Measurements from ENCODE around the gene PHF21B.
A peak's percentile ranks its signal among the peaks of the same experiment; 100 is the strongest.
"Not testable (repeated sequence)": the region's sequence is repeated elsewhere in the genome, so short reads cannot be mapped to it uniquely, and the experiment has no call there.

PHF21B gene

GRCh38 chr22:44931077-44931540, 78.7 kb downstream of the PHF21B start:
- Mint-ChIP-seq H3K9me3 (no peaks in the 10 kb centered on the region), H3K27me3 (peaks cover 28% of the 10 kb centered on the region), H3K4me3 (no peak overlapping the region), H3K4me1 (no peaks in the 10 kb centered on the region), H3K27ac (no peak overlapping the region), H3K36me3 (no peaks in the 10 kb centered on the region)
- ATAC-seq = no peak

- ATAC-seq = no peak
- no peaks in the 10 kb centered on the region for H3K36me3 Mint-ChIP-seq
- H3K9me3 Mint-ChIP-seq = no peaks in the 10 kb centered on the region
- H3K27ac Mint-ChIP-seq = no peak overlapping the region
- no peaks in the 10 kb centered on the region for H3K4me1 Mint-ChIP-seq
- peaks cover 28% of the 10 kb centered on the region for H3K27me3 Mint-ChIP-seq
- no peak overlapping the region for H3K4me3 Mint-ChIP-seq
These were observed 79.1 kb downstream of the PHF21B start for GRCh38 chr22:44930711-44931035.

- no peak overlapping the region for H3K27ac Mint-ChIP-seq
- H3K4me1 Mint-ChIP-seq = no peaks in the 10 kb centered on the region
- no peaks in the 10 kb centered on the region for H3K9me3 Mint-ChIP-seq
- ATAC-seq = no peak
- H3K36me3 Mint-ChIP-seq = no peaks in the 10 kb centered on the region
- peaks cover 28% of the 10 kb centered on the region for H3K27me3 Mint-ChIP-seq
- H3K4me3 Mint-ChIP-seq = no peak overlapping the region
These were observed 79.6 kb downstream of the PHF21B start for GRCh38 chr22:44930016-44930710.

- Mint-ChIP-seq H3K4me1 (no peaks in the 10 kb centered on the region), H3K27me3 (peaks cover 28% of the 10 kb centered on the region), H3K4me3 (no peak overlapping the region), H3K9me3 (no peaks in the 10 kb centered on the region), H3K27ac (no peak overlapping the region), H3K36me3 (no peaks in the 10 kb centered on the region)
- no peak for ATAC-seq
These were observed 80.3 kb downstream of the PHF21B start for GRCh38 chr22:44929359-44930015.

- no peak for ATAC-seq
- Mint-ChIP-seq H3K36me3 (no peaks in the 10 kb centered on the region), H3K4me1 (no peaks in the 10 kb centered on the region), H3K27ac (no peak overlapping the region), H3K27me3 (peaks cover 21% of the 10 kb centered on the region), H3K4me3 (no peak overlapping the region), H3K9me3 (peaks cover 1% of the 10 kb centered on the region)
These were observed 81.0 kb downstream of the PHF21B start for GRCh38 chr22:44928711-44929358.

- Mint-ChIP-seq H3K27ac (no peak overlapping the region), H3K27me3 (peaks cover 14% of the 10 kb centered on the region), H3K4me3 (no peak overlapping the region), H3K4me1 (no peaks in the 10 kb centered on the region), H3K9me3 (peaks cover 3% of the 10 kb centered on the region), H3K36me3 (no peaks in the 10 kb centered on the region)
- ATAC-seq = no peak
These were observed 81.7 kb downstream of the PHF21B start for GRCh38 chr22:44928136-44928463.

- Mint-ChIP-seq H3K27ac (no peak overlapping the region), H3K36me3 (no peaks in the 10 kb centered on the region), H3K9me3 (peaks cover 3% of the 10 kb centered on the region), H3K4me3 (no peak overlapping the region), H3K4me1 (no peaks in the 10 kb centered on the region), H3K27me3 (peaks cover 13% of the 10 kb centered on the region)
- ATAC-seq = no peak
These were observed 82.2 kb downstream of the PHF21B start for GRCh38 chr22:44927463-44928135.

- no peaks in the 10 kb centered on the region for H3K36me3 Mint-ChIP-seq
- H3K9me3 Mint-ChIP-seq = peaks cover 3% of the 10 kb centered on the region
- peak; percentile 24 for ATAC-seq
- no peak overlapping the region for H3K4me3 Mint-ChIP-seq
- no peak overlapping the region for H3K27ac Mint-ChIP-seq
- H3K4me1 Mint-ChIP-seq = no peaks in the 10 kb centered on the region
- peaks cover 13% of the 10 kb centered on the region for H3K27me3 Mint-ChIP-seq
These were observed 83.1 kb downstream of the PHF21B start for GRCh38 chr22:44926491-44927415.

- no peaks in the 10 kb centered on the region for H3K36me3 Mint-ChIP-seq
- peaks cover 3% of the 10 kb centered on the region for H3K9me3 Mint-ChIP-seq
- peaks cover 13% of the 10 kb centered on the region for H3K27me3 Mint-ChIP-seq
- H3K4me3 Mint-ChIP-seq = no peak overlapping the region
- H3K4me1 Mint-ChIP-seq = no peaks in the 10 kb centered on the region
- ATAC-seq = peak; percentile 29
- no peak overlapping the region for H3K27ac Mint-ChIP-seq
These were observed 83.7 kb downstream of the PHF21B start for GRCh38 chr22:44926124-44926475.

GRCh38 chr22:44925465-44926123, 84.2 kb downstream of the PHF21B start:
- H3K4me1 Mint-ChIP-seq = no peaks in the 10 kb centered on the region
- no peak overlapping the region for H3K4me3 Mint-ChIP-seq
- peaks cover 13% of the 10 kb centered on the region for H3K27me3 Mint-ChIP-seq
- H3K9me3 Mint-ChIP-seq = peaks cover 3% of the 10 kb centered on the region
- no peak for ATAC-seq
- no peaks in the 10 kb centered on the region for H3K36me3 Mint-ChIP-seq
- H3K27ac Mint-ChIP-seq = no peak overlapping the region

GRCh38 chr22:44924710-44925109, 85.1 kb downstream of the PHF21B start:
- Mint-ChIP-seq H3K4me3 (no peak overlapping the region), H3K9me3 (peaks cover 3% of the 10 kb centered on the region), H3K4me1 (no peaks in the 10 kb centered on the region), H3K27ac (no peak overlapping the region), H3K27me3 (peaks cover 13% of the 10 kb centered on the region), H3K36me3 (no peaks in the 10 kb centered on the region)
- ATAC-seq = no peak

- peaks cover 3% of the 10 kb centered on the region for H3K9me3 Mint-ChIP-seq
- no peaks in the 10 kb centered on the region for H3K36me3 Mint-ChIP-seq
- no peaks in the 10 kb centered on the region for H3K4me1 Mint-ChIP-seq
- no peak overlapping the region for H3K4me3 Mint-ChIP-seq
- H3K27me3 Mint-ChIP-seq = peaks cover 19% of the 10 kb centered on the region
- no peak overlapping the region for H3K27ac Mint-ChIP-seq
- no peak for ATAC-seq
These were observed 85.7 kb downstream of the PHF21B start for GRCh38 chr22:44924098-44924497.

GRCh38 chr22:44921766-44922165, 88.0 kb downstream of the PHF21B start:
- H3K4me1 Mint-ChIP-seq, H3K36me3 Mint-ChIP-seq, H3K4me3 Mint-ChIP-seq, ATAC-seq, H3K9me3 Mint-ChIP-seq, H3K27ac Mint-ChIP-seq: not testable (repeated sequence)
- peaks cover 20% of the 10 kb centered on the region for H3K27me3 Mint-ChIP-seq

GRCh38 chr22:44920183-44920582, 89.6 kb downstream of the PHF21B start:
- H3K27me3 Mint-ChIP-seq = peaks cover 16% of the 10 kb centered on the region
- peaks cover 3% of the 10 kb centered on the region for H3K9me3 Mint-ChIP-seq
- ATAC-seq = no peak
- no peak overlapping the region for H3K27ac Mint-ChIP-seq
- H3K4me3 Mint-ChIP-seq = no peak overlapping the region
- H3K4me1 Mint-ChIP-seq = no peaks in the 10 kb centered on the region
- H3K36me3 Mint-ChIP-seq = no peaks in the 10 kb centered on the region
